PC-9 (cell line): ENCODE results near the gene FKBP7.

ENCODE experiments used
- EZH2 ChIP-seq: fragments of 200-600 bp; sonication (generic); IDR thresholded peaks from 2 replicates; pipeline ENCODE4 v1.8.0; 2017; ENCODE audit warnings: antibody characterized with exemption, low read depth
- TF ChIP-seq, protein P1 (sequence below): fragments of 200-600 bp; sonication (generic); conservative IDR thresholded peaks from 2 replicates; pipeline ENCODE4 v1.6.1; 2017; ENCODE audit warnings: mixed run types, antibody characterized with exemption, mild to moderate bottlenecking, moderate library complexity

DNA sequence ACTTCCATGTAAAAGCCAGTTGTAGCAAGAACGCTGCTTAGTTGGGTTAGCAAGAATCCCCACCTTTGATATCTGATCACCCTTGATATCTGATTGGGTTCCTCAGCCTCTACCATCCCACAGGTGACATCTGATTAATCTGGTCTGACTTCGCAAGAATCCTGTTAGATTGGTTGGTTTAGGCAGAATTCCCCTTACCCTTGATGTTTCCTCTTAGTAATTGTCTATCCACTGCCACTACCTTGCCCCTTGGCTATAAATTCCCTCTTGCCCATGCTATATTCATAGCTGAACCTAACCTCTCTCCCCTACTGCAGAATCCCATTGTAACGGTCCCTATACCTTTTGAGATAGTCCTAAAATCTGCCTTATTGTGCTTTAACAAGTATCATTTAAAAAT is 60.5 kb downstream of the FKBP7 start:
- TF ChIP-seq, protein P1, sequence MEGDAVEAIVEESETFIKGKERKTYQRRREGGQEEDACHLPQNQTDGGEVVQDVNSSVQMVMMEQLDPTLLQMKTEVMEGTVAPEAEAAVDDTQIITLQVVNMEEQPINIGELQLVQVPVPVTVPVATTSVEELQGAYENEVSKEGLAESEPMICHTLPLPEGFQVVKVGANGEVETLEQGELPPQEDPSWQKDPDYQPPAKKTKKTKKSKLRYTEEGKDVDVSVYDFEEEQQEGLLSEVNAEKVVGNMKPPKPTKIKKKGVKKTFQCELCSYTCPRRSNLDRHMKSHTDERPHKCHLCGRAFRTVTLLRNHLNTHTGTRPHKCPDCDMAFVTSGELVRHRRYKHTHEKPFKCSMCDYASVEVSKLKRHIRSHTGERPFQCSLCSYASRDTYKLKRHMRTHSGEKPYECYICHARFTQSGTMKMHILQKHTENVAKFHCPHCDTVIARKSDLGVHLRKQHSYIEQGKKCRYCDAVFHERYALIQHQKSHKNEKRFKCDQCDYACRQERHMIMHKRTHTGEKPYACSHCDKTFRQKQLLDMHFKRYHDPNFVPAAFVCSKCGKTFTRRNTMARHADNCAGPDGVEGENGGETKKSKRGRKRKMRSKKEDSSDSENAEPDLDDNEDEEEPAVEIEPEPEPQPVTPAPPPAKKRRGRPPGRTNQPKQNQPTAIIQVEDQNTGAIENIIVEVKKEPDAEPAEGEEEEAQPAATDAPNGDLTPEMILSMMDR = no peak
- no peak for TF ChIP-seq EZH2
